Aortic smooth muscle cell (primary cell): ENCODE data around the gene DHDDS. TPM values are rescaled to one million over a fixed set of nuclear protein-coding genes. Genes with fewer than 3 reads are reported as not detected.

ENCODE experiments used
- total RNA-seq: library from RNA; depleted of rRNA; stranded (reverse); fragments of >200 nt; gene quantifications from 2 replicates; pipeline ENCODE4 v1.2.3, GENCODE V29; 2014

DHDDS gene
- total RNA-seq: 87.2 and 88.2 TPM in 2 replicates

GRCh38 chr1:26431979-26432695 lies at the start of gene DHDDS:
DHDDS (plus strand) TSS chr1:26432321; CDS start chr1:26432946, 625 bp downstream.

GRCh38 chr1:26410706-26411623 lies 21.2 kb upstream of the DHDDS start, which contains the start of gene LIN28A:
LIN28A (plus strand) TSS chr1:26410817; CDS start chr1:26410892, 75 bp downstream.

GRCh38 chr1:26472320-26472900 lies 40.3 kb downstream of the DHDDS start, which contains the start of gene HMGN2:
HMGN2 (plus strand) TSS chr1:26472440; CDS start chr1:26472613, 173 bp downstream.

Other genes with a start within 250 kb of the DHDDS start
- gene CATSPER4, start 241.7 kb upstream of the DHDDS start, total RNA-seq: not detected in 2 replicates
- gene CEP85, start 198.1 kb upstream of the DHDDS start, total RNA-seq: 6.2 and 7.7 TPM in 2 replicates
- gene SH3BGRL3, start 152.2 kb upstream of the DHDDS start, total RNA-seq: 117 and 123 TPM in 2 replicates
- 4.8 and 5.3 TPM in 2 replicates for gene UBXN11, start 125.7 kb upstream of the DHDDS start, total RNA-seq
- gene CD52, start 114.4 kb upstream of the DHDDS start, total RNA-seq: not detected in 2 replicates
- not detected in 2 replicates for gene CRYBG2, start 78.2 kb upstream of the DHDDS start, total RNA-seq
- not detected in 2 replicates for gene ZNF683, start 59.6 kb upstream of the DHDDS start, total RNA-seq
- gene LIN28A, start 21.5 kb upstream of the DHDDS start, total RNA-seq: not detected in 2 replicates
- 364 and 442 TPM in 2 replicates for gene HMGN2, start 40.1 kb downstream of the DHDDS start, total RNA-seq
- 0.19 and 0.40 TPM in 2 replicates for gene RPS6KA1, start 97.4 kb downstream of the DHDDS start, total RNA-seq